ENCODE results near the gene COL6A3.

GRCh38 chr2:237297421-237298150, 116.4 kb downstream of the COL6A3 start:
- TF ChIP-seq, protein P1, sequence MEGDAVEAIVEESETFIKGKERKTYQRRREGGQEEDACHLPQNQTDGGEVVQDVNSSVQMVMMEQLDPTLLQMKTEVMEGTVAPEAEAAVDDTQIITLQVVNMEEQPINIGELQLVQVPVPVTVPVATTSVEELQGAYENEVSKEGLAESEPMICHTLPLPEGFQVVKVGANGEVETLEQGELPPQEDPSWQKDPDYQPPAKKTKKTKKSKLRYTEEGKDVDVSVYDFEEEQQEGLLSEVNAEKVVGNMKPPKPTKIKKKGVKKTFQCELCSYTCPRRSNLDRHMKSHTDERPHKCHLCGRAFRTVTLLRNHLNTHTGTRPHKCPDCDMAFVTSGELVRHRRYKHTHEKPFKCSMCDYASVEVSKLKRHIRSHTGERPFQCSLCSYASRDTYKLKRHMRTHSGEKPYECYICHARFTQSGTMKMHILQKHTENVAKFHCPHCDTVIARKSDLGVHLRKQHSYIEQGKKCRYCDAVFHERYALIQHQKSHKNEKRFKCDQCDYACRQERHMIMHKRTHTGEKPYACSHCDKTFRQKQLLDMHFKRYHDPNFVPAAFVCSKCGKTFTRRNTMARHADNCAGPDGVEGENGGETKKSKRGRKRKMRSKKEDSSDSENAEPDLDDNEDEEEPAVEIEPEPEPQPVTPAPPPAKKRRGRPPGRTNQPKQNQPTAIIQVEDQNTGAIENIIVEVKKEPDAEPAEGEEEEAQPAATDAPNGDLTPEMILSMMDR (IDR thresholded peaks at IDR 0.05), result no peak
- no peak for TF ChIP-seq POLR2A (IDR thresholded peaks at IDR 0.05)
